Left lung (tissue), 10 donors: ENCODE results near the gene CDH13. TPM values are rescaled to one million over a fixed set of nuclear protein-coding genes. Genes with fewer than 3 reads are reported as not detected.

Source experiments
- ATAC-seq: fragments of 200-7000 bp; cut with Tn5 transposase; one replicate; pipeline ENCODE4 v1.9.1; 2020; ENCODE audit warnings: moderate library complexity
- DNase-seq, 4 donors: peaks; one replicate each; pipeline ENCODE4 v3.0.0-alpha.2; 2013 to 2020
- H3K27ac ChIP-seq, 2 donors: fragments of 200-600 bp; sonication (generic) in 1 of 2; one replicate each; pipeline versions ENCODE4 v1.5.0 to v1.8.0; 2020 to 2021
- H3K27me3 ChIP-seq, 2 donors: fragments of 200-600 bp; sonication (generic) in 1 of 2; one replicate each; pipeline versions ENCODE4 v1.5.0 to v1.8.0; 2020 to 2021
- H3K36me3 ChIP-seq, 2 donors: fragments of 200-600 bp; sonication (generic) in 1 of 2; one replicate each; pipeline versions ENCODE4 v1.5.0 to v1.8.0; 2020 to 2021
- H3K4me1 ChIP-seq, 2 donors: fragments of 200-600 bp; one replicate each; pipeline ENCODE4 v1.8.0; 2021
- H3K4me3 ChIP-seq, 2 donors: fragments of 200-600 bp; sonication (generic) in 1 of 2; one replicate each; pipeline versions ENCODE4 v1.5.0 to v1.8.0; 2020 to 2021; ENCODE audit warnings: mild to moderate bottlenecking in 1 of 2
- H3K9me3 ChIP-seq, 2 donors: fragments of 200-600 bp; sonication (generic) in 1 of 2; one replicate each; pipeline versions ENCODE4 v1.5.0 to v1.8.0; 2020 to 2021
- CTCF ChIP-seq, 2 donors: fragments of 200-600 bp; sonication (generic) in 1 of 2; IDR thresholded peaks; one replicate each; pipeline versions ENCODE4 v1.5.0 to v1.8.0; 2021; ENCODE audit warnings: antibody characterized with exemption in 2 of 2
- intact Hi-C, 2 donors: fragments of 100-400 bp; cut with DNase I; formaldehyde crosslinking; loops; one replicate each; pipeline versions ENCODE4 v1.11.2 to v1.14.2; 2022
- polyA plus RNA-seq, 6 donors: library from polyadenylated mRNA; unstranded; fragments of 120-200 nt; gene quantifications; one replicate each; pipeline ENCODE4 v1.2.1, GENCODE V29; 2013; ENCODE audit not compliant: insufficient read length in 6 of 6
- total RNA-seq, 2 donors: library from RNA; stranded (reverse); fragmentation: NEBNext Ultra II Directional; extraction: Animal tissue kit (Norgen Biotek cat#: 25700); gene quantifications; one replicate each; pipeline ENCODE4 v1.2.1, GENCODE V29; 2021
- donor health status: DM: no; HTN: yes; CAD: no.
- donor health status: DM: no; HTN: no; CAD: no.

Gene CDH13
- total and polyA plus RNA-seq, 8 donors, result 2.7 to 20.3 (median 3.2) TPM

GRCh38 chr16:83266848-83267553 is 640.2 kb downstream of the CDH13 start:
- no peaks in the 10 kb centered on the region for H3K36me3 ChIP-seq
- ATAC-seq (no peak), DNase-seq (no peak)
- no peaks in the 10 kb centered on the region for H3K4me1 ChIP-seq
- intact Hi-C loops, result no loop called here
- H3K27me3 ChIP-seq, result no peaks in the 10 kb centered on the region
- H3K27ac ChIP-seq, result no peak overlapping the region
- no peak for TF ChIP-seq CTCF (IDR thresholded peaks at IDR 0.05)
- H3K4me3 ChIP-seq, result no peak overlapping the region
- no peaks in the 10 kb centered on the region for H3K9me3 ChIP-seq

- Histone ChIP-seq H3K36me3 (no peaks in the 10 kb centered on the region), H3K4me3 (no peak overlapping the region), H3K4me1 (no peaks in the 10 kb centered on the region), H3K9me3 (no peaks in the 10 kb centered on the region), H3K27ac (no peak overlapping the region), H3K27me3 (no peaks in the 10 kb centered on the region)
- intact Hi-C loops, result no loop called here
- no peak for DNase-seq
- no peak for TF ChIP-seq CTCF (IDR thresholded peaks at IDR 0.05)
- no peak for ATAC-seq
Measured at GRCh38 chr16:83268169-83268568, 641.4 kb downstream of the CDH13 start.

GRCh38 chr16:83269048-83269447 is 642.3 kb downstream of the CDH13 start:
- Histone ChIP-seq H3K4me1 (no peaks in the 10 kb centered on the region), H3K4me3 (no peak overlapping the region), H3K9me3 (no peaks in the 10 kb centered on the region), H3K27me3 (no peaks in the 10 kb centered on the region), H3K27ac (no peak overlapping the region), H3K36me3 (no peaks in the 10 kb centered on the region)
- intact Hi-C loops, result no loop called here
- no peak for ATAC-seq
- TF ChIP-seq CTCF (IDR thresholded peaks at IDR 0.05), result no peak
- no peak for DNase-seq

GRCh38 chr16:83269541-83269940 is 642.8 kb downstream of the CDH13 start:
- no peaks in the 10 kb centered on the region for H3K9me3 ChIP-seq
- intact Hi-C loops, result no loop called here
- no peak overlapping the region for H3K4me3 ChIP-seq
- H3K4me1 ChIP-seq, result no peaks in the 10 kb centered on the region
- DNase-seq, result no peak
- H3K27me3 ChIP-seq, result no peaks in the 10 kb centered on the region
- no peaks in the 10 kb centered on the region for H3K36me3 ChIP-seq
- no peak overlapping the region for H3K27ac ChIP-seq
- ATAC-seq, result no peak
- no peak for TF ChIP-seq CTCF (IDR thresholded peaks at IDR 0.05)

- intact Hi-C loops, result no loop called here
- ATAC-seq, result no peak
- DNase-seq, result no peak
- H3K36me3 ChIP-seq, result no peaks in the 10 kb centered on the region
- no peaks in the 10 kb centered on the region for H3K9me3 ChIP-seq
- no peaks in the 10 kb centered on the region for H3K4me1 ChIP-seq
- TF ChIP-seq CTCF (IDR thresholded peaks at IDR 0.05), result no peak
- no peak overlapping the region for H3K27ac ChIP-seq
- H3K27me3 ChIP-seq, result no peaks in the 10 kb centered on the region
- H3K4me3 ChIP-seq, result no peak overlapping the region
Measured at GRCh38 chr16:83270061-83270460, 643.3 kb downstream of the CDH13 start.
